HG03060 (cell line): ENCODE results near the gene PTX4.
"Not testable (repeated sequence)": the region's sequence is repeated elsewhere in the genome, so short reads cannot be mapped to it uniquely, and the experiment has no call there.

Experiments used
- ATAC-seq: cut with Tn5 transposase; IDR thresholded peaks from one replicate; pipeline ENCODE4 v1.9.1; 2021; ENCODE audit warnings: low read depth, moderate number of reproducible peaks; ENCODE audit not compliant: unreplicated experiment

PTX4 gene

DNA sequence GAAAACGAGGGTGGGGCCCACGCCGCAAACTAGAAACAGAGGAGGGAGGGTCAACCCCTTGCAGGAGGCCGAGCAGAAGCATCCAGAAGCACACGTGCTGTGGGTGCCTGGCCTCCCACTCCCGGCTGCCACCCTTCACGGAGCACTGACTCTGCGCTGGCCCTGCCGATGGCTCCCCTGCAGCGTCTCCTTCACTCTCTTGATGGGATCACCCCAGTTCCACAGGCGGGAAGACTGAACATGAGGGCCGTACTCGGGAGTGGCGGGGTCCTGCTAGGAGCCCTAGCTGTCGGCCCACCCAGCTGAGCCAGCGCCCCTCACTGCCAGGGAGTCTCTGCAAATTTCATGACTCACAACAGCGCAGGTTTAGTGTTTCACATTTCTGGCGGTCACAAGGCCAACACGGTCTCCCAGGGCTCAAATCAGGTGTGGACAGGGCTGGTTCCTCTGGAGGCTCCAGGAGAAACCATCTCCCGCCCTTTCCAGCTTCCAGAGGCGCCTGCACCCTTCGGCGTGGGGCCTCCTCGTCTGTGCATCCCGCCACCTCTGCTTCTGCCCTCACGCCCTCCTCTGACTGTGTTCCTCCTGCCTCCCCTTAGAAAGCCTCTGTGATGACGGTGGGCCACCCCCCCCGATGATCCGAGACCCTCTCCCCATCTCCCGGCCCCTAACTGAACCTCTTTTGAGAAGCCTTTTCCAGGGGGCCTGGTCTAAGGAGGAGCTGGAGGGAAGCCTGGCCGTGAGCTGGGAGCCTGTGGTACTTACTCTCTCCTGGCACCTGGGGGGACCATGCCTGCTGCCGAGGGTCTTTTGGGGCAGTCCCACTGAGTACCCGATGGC is 2.0 kb downstream of the PTX4 start:
- no peak for ATAC-seq

DNA sequence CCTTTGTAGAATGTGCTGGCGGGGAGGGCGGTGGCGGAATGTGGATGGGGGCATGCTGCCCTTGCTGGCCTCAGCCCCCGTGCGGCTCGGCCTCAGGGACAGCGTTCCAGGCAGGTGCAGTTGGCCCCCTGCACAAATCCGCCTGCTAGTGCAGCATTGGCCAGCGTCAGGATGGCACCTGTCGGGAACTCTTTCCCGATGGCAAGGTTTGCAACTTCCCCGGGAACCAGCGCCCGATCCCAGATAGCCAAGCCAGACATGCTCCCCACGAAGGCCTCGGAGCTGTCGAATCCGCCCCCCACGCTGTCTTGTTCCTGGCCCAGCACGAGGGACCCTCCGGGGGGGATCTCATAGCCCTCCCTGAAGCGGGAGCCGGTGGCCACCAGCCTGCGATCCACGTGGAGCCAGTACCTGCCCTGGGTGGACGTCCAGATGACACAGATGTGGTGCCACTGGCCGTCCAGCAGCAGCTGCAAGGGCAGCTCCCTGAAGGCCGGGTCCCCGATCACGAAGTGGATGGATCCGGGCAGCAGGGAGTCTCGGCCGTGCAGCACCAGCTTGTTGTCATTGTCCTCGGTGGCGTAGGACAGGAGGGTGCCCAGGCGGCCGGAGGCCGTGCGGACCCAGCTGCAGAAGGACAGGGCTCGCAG is 2.8 kb downstream of the PTX4 start:
- no peak for ATAC-seq

DNA sequence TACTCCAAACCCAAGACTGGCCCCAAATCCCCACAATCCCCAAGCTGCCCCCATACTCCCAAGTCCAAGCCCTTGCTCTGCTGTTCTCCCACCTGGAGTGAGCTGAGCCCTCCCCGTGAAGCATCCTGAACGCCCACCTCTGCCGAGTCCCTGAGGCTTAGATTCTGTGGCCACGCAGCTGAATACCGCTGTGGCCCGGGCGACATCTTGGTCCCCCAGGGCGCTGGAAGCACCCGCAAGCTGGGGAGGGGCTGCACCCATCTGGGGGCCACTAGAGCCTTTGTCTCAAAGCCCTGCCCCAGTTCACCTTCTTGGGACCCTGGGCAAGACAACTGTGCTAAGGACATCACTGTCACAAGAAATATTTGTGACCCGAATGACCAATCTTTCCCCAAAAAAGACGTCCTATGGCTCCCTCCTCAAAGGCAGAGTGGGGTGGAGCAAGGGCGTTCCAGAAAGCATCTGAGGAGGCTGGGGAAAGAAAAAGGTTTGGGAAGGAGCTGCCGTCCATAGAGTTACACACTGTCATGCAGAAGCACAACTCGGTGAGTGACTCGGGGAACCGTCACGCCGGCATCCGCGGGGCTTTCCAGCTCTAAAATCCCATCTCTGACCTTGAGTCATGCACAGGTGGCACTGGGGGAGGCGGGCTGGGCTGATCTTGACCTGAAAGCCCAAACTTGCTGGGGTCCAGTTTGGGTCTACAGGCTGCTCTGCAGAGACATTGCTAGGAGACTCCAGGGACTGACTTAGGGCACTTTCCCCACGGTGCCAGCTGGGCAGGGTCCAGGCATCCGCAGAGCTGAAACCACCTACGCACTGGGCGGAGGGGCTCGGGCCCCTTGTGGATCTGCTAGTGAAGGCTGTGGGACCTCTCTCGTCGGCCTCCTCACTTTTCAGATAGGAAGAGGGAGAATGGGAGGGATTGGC is 6.6 kb downstream of the PTX4 start:
- ATAC-seq = no peak

DNA sequence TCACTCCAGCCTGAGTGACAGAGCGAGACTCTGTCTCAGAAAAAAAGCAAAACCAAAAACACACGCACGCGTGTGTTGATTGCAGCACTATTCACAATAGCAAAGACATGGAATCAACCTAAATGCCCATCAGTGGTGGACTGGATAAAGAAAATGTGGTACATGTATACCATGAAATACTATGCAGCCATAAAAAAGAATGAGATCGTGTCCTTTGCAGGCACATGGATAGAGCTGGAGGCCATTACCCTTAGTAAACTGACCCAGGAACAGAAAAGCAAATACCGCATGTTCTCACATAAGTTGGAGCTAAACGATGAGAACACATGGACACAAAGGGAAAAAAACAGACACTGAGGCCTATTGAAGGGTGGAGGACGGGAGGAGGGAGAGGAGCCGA is 9.8 kb downstream of the PTX4 start:
- not testable (repeated sequence) for ATAC-seq

DNA sequence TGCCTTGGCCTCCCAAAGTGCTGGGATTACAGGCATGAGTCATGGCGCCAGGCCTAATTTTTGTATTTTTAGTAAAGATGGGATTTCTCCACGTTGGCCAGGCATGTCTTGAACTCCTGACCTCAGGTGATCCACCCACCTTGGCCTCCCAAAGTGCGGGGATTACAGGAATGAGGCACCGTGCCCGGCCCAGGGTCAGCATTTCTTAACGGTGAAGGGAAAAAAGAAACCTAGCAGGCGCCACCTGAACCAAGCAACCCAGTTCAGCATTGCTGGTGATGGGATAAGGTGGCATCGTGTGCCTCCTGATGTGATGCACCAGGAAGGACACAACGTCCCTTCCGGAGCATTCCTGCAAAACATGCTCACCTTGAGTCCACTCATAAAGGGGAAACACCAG is 11.7 kb downstream of the PTX4 start:
- ATAC-seq = no peak

DNA sequence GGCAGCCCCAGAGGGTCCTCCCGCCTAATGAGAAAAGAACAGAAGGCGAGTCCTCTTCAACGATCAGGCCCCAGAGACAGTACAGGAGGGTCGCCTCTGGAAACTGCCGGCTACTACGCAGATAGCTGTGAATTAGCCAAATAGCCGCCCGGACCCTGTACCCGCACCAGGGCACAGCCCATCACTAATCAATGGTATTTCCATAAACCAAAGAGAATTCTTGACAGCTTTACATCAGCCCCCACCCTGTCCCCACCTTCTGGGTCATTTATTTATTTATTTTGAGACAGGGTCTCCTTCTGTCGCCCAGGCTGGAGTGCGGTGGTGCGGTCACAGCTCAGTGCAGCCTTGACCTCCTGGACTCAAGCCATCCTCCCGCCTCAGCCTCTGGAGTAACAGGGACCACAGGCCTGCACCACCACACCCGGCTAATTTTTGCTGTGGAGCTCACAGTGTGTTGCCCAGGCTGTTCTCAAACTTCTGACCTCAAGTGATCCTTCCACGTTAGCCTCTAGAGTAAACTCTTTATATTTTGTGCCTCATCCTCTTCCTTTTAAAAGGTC is 13.1 kb downstream of the PTX4 start:
- no peak for ATAC-seq

DNA sequence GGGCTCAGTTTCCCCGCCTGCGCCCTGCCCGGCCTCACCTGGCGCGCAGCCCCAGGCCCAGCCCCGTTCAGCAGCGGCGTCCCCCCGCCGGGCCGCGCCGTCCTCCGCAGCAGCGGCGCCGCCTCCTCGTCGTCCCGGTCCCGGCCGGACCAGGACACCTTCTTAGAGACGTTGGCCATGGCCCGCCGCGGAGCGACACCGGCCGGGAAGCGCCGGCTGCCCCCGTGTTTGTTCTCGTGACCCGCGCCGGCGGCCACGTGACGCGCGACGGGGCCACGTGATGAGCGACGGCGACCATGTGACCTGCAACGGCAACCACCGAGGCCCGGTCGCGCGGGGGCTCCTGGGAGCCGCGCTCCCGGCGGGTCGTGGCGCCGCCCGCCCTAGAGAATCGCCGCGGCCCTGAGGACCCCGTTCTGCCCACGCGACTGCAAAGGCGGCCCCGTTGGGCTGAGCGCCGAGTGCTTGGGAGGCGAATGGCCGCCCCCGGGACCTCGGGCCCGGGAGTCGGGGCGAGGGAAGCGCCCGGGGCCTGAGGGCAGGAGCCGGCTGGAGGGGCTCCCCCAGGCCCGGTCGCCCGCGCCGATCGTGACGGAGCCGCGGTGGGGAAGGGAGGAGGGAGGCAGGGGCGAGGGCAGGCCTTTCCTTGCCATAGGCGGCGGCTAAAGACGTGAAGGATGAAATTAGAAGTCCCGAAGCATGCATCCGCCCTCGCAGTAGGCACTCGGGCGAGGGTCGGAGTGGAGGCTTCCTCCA is 13.8 kb downstream of the PTX4 start, which contains the start of gene CLCN7:
TSS of gene CLCN7 (minus strand) at position 233 of the 756 bp plus-strand sequence. CDS start at position 179, 54 bp downstream.
- no peak for ATAC-seq

DNA sequence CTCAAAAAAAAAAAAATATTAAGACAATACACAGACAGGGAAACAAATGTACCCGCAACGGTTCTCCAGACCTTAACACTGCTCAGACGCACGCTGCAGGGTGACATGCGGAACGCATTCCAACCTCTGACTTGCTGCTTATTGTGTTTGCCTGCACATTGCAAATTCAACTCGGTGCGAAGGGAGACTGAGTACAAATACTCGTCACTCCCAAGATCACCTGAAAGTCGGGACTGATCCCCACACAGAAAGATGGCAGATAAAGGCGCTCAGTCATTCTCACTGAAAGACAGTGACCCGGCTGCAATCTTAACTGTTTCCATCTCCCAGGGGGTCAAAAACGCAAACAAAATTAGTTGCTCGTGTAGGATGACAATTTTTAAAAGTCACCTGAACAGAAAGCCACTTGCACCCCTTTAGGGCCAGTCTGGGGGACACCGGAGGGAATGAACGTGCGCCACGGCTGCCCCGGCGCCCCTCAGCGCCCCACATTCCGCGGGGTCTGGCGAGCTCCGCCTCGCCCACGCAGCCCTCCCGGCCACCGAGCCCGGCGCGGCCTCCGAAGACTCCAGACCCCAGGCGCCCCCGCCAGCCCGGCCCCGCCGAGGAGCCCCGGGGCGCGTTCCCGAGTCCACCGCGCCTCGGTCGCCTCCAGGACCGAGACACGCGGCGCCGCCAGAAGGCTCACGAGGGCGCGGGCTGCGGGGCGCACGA is 14.5 kb downstream of the PTX4 start:
- no peak for ATAC-seq

DNA sequence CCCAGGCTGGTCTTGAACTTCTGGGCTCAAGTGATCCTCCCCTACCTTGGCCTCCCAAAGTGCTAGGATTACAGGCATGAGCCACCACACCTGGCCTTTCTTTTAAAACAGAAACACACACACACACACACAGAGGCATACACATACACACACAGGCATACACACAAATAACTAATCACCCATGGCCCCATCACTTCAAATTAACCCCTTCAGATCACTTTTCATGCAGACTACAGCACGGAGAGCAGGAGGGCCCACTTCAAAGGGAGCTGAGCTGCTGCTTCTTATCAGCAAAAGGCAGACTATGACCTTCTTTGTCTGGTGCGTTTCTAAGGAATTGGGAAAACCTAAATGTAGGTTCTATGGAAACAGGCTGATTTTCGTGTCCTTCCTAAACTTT is 15.8 kb downstream of the PTX4 start:
- no peak for ATAC-seq

DNA sequence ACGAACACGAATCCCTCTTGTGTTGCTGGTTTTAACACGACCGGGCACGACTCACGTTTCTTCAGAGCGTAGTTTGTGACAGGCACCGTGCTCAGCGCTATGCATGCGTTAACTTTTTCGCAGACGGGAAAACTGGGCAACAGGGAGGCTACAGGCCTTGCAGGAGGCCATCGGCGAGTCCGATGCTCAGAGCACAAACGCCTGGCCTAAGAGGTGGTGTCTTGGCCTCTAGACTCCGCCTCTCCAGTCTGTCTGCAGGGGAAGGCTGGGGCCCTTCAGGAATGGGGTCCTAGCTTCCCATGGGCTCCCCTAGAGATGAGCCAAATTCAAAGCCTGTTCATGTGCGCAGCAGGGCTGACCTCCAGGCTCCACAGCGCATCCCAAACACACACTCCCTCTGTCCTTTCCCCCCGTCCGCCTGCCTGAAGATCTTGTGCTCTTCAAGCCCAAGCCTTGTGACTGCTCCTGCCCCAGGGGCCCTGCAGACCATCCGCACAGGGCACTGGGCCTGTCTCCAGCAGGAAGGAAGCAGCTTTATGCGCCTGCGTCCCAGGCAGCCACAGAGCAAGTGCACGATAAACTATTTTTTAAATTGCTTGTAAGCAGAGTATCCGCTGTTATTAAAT is 17.1 kb downstream of the PTX4 start:
- no peak for ATAC-seq

DNA sequence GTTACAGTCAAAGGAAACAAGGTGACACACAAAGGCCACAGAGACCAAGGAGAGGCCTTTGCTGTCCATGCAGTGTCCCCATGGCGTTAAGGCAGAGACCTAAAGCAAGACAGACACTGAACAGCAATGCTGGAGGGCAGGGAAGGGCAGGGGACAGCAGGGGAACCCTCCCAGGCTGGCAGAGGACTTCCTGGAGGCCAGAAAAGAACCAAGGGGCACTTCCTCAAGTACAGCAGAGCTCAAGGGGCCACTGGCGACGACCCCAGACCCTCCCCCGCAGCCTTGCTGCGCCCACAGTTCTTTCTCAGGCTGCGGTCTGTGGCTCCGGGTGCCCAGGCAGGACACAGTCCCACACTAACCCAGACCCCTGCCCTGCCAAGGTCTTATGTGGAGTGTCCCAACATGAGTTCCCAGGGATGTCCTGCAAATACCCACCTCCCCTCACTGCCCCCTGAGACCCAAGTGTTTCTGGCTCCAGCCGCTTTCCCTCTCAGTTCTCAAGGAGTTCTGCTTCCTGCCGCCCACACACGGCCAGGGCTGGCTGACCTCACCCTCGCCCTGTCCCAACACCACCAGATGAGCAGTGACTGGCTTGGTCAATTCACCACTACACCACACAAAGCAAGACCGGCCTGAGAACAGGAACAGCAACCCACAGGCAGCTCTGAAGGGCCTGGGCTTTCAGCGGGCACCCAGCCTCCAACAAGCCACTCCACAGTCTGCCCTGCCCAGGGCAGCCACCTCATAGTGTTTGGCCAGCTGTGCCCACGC is 18.1 kb downstream of the PTX4 start:
- ATAC-seq = no peak

DNA sequence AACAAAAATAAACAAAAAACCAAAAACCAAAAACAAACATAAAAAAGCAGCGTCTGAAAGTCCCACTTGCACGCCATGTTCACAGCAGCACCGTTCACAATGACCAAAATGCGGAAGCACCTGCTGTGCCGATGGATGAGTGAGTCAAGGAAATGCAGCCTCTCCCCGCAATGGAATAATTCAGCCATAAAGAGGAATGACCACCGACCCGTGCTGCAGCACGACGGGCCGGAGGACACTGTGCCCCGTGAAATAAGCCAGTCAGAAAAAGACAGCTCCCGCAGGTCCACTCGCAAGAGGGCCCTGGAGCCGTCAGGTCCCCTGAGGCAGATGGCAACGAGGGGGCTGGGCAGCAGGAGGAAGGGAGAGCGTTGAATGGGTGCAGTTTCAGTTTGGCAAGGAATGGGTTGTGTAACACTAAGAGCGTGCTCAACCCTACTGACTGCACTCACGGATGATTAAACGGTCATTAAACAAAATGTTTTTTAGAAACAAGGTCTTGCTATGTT is 19.0 kb downstream of the PTX4 start:
- ATAC-seq = no peak

DNA sequence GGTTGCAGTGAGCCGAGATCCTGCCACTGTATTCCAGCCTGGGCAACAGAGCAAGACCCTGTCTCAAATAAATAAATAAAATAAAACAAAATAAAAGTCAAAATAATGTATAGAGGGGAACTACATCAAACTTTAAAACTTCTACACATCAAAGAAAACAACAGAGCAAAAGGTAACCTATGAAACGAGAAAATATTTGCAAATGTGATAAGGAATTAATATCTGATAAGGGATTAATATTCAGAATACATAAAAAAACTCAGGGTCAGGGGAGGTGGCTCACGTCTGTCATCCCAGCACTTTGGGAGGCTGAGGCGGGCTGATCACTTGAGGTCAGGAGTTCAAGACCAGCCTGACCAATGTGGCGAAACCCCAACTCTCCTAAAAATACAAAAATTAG is 19.6 kb downstream of the PTX4 start:
- ATAC-seq = not testable (repeated sequence)

DNA sequence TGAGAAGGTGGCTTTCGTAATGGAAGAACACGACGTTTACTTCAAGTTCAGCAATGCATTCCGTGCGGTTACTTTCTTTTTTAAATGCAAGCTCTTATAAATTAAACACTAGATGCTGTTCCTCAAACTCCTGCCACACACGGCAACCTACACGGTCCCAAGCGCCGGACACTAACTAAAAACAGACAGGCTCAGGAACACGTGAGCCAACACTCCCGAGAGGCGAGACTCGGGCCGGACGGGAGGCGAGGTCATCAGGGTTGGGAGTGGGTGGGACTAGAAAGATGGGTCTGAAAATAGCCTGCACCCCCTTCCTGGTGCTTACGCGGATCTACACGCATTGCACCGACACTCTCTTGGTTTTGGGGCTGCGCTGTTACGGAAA is 20.3 kb downstream of the PTX4 start:
- no peak for ATAC-seq

DNA sequence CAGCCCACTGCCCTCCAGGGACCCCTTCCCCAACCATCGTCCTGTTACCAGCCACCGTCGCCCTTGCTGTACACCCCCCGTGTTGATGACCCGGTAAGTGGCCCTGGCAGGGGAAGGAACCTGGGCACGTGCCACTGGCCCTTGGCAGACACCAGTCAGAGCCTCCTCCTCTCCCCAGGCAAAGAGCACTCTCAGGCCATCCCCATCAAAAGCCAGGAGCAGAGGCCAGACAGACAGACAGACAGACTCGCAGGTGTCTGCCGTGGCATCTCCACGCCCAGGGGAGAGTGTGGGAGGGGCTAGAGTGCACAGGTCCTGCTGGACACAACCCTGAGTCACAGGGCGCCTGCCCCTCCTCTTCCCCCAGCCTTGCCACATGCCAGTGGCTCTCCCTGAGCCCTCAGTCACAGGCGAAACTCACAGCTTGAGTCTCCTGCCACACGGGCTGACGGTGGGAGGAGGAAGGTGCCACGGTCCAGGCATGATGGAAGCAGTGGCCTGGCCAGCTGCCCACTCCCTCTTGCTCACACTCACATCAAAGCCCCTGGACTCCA is 21.7 kb downstream of the PTX4 start:
- no peak for ATAC-seq

DNA sequence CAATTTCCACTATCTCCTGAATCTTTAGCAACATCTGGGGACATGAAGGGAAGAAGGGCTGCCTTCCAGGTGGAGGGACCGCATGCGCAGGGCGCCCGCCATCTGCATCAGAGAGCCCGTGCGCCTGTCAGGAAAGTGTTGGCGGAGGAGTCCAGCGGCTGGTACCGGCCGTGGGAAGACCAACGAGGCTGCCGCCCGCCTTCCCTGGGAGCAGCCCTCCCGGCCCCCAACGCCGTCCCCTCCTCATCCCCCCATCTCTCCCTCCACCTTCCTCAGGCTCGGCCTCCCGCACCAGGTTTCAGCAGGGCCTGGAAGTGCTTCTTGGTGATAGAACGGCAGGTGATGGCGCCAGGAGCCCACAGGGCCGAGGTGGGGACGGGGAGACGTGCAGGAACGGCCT is 22.7 kb downstream of the PTX4 start:
- no peak for ATAC-seq

DNA sequence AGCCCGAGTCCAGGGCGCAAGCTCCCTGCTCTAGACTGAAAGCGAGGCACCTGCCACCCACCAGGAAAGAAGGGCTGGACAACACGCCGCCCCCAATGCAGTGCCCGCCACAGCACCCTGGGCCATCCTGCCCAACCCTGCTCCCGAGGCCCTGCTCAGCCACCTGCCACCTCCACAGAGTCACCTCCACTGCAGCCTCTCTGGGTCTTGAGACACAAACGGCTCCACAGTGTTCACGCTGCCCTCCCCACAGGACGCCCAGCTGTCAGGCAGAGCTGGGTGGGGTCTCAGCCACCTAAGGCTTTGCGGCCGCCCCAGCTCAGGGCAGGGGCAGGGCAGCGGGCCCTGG is 23.2 kb downstream of the PTX4 start:
- ATAC-seq = no peak
